Esophagus squamous epithelium (tissue), 4 donors: ENCODE measurements around the gene FRMD3.

ENCODE experiments used
- POLR2A ChIP-seq, 4 donors: fragments of 450-650 bp; IDR thresholded peaks; one replicate each; pipeline ENCODE4 v1.6.1; 2017; ENCODE audit warnings: antibody characterized with exemption in 4 of 4, mild to moderate bottlenecking in 4 of 4, moderate library complexity in 3 of 4
- TF ChIP-seq, protein P1 (sequence below), 6 experiments: fragments of 450-650 bp in 4 of 6; fragments of 200-600 bp in 2 of 6; sonication (generic) in 2 of 6; IDR thresholded peaks; one replicate each; pipeline ENCODE4 v1.5.1; 2016 to 2019; ENCODE audit warnings: antibody characterized with exemption in 6 of 6, mild to moderate bottlenecking in 4 of 6, moderate library complexity in 4 of 6

DNA sequence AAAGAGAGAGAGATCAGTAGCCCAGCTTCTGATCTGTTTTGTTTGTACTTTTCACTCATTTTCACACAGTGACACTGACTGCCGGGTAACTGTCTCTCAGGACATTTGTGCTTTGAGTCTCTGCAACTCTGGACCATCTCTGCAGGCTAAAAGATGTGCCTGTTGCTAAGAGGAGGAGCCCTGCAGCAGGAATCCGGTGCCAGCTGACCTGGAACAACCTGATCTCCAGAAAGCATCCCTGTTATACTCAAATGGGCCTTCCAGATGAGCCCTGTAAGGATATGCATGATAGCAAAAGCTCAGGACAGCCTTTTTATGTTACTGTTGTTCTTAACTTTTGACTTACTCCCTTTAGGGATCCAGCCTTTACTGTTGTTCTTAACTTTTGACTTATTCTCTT lies 304.6 kb downstream of the FRMD3 start:
- TF ChIP-seq, protein P1, sequence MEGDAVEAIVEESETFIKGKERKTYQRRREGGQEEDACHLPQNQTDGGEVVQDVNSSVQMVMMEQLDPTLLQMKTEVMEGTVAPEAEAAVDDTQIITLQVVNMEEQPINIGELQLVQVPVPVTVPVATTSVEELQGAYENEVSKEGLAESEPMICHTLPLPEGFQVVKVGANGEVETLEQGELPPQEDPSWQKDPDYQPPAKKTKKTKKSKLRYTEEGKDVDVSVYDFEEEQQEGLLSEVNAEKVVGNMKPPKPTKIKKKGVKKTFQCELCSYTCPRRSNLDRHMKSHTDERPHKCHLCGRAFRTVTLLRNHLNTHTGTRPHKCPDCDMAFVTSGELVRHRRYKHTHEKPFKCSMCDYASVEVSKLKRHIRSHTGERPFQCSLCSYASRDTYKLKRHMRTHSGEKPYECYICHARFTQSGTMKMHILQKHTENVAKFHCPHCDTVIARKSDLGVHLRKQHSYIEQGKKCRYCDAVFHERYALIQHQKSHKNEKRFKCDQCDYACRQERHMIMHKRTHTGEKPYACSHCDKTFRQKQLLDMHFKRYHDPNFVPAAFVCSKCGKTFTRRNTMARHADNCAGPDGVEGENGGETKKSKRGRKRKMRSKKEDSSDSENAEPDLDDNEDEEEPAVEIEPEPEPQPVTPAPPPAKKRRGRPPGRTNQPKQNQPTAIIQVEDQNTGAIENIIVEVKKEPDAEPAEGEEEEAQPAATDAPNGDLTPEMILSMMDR (IDR thresholded peaks at IDR 0.05) = no peak
- TF ChIP-seq POLR2A (IDR thresholded peaks at IDR 0.05) = no peak
